ENCODE measurements around the gene TRIM8.

DNA sequence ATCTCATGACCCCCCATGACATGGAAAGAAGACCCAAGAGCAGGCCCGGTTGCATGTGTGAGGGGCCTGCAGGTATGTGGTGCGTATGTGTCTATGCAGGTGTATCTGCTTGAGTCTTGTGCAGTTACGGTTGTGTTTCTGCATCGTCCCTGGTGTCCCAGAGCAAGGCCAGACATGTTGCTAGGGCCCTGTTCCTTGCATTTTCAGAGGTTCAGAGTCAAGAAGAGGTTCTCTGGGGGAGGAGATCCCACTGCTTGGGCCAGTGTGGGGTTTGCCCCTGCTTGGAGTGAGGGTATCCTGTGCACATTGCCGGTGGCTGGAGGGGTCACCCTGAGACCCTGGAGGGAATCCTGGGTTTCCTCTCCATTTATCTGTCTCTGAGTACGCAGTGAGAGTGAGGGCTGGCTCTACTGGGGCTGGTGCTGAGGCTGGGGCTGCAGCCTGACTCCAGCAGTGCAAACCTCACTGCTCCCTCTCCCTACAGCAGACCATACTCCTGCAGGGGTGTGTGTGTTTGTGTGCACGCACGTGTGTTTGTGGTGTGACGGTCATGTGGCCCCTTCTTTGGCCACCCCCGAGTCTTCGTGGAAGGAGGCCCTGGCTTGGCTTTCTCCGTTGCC is 4.1 kb downstream of the TRIM8 start:
- TF ChIP-seq, protein P1, sequence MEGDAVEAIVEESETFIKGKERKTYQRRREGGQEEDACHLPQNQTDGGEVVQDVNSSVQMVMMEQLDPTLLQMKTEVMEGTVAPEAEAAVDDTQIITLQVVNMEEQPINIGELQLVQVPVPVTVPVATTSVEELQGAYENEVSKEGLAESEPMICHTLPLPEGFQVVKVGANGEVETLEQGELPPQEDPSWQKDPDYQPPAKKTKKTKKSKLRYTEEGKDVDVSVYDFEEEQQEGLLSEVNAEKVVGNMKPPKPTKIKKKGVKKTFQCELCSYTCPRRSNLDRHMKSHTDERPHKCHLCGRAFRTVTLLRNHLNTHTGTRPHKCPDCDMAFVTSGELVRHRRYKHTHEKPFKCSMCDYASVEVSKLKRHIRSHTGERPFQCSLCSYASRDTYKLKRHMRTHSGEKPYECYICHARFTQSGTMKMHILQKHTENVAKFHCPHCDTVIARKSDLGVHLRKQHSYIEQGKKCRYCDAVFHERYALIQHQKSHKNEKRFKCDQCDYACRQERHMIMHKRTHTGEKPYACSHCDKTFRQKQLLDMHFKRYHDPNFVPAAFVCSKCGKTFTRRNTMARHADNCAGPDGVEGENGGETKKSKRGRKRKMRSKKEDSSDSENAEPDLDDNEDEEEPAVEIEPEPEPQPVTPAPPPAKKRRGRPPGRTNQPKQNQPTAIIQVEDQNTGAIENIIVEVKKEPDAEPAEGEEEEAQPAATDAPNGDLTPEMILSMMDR (IDR thresholded peaks at IDR 0.05) = no peak
- no peak for TF ChIP-seq POLR2A (IDR thresholded peaks at IDR 0.05)
